Fibroblast of skin of right quadriceps (primary cell): ENCODE results near the gene INPP5K.
A peak's percentile ranks its signal among the peaks of the same experiment; 100 is the strongest.

Experiments used
- DNase-seq: peaks from one replicate; pipeline ENCODE4 v3.0.0-alpha.2; 2013

The INPP5K gene

DNA sequence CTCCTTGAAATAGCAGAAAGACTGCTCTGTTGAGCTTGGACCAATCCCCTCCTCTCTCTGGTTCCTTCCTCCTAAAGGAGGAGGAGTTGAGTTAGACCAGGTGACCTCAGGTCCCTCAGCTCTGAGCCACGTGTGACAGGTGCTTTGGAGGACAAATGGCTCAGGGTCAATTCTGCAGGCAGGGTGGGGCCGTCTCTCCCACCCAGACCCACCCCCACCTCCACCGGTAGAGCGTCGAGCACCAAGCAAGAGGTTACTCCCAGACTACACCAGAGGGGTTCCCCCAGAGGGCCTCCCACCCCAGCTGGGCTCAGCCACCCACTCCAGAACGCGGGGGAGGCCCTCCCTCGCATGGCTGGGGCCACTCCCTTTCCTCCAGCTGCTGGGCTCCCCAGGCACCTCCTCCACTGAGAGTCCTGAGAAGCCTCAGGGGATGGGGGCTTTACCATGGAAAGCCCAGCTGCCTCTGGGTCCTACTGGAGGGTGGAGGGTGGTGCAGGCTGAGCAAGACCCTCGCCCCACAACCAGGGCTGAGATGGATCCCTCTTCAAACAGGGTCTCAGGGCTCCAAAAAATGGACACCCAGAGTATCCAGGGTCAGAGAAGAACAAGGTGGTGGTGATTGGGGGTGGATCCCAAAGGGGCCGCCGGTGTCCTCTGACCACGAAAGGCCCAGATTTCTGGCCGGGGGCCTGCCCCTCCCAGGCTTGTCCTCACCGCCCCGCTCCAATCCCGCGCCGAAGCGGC is 31.6 kb downstream of the INPP5K start:
- peak; percentile 37 for DNase-seq

DNA sequence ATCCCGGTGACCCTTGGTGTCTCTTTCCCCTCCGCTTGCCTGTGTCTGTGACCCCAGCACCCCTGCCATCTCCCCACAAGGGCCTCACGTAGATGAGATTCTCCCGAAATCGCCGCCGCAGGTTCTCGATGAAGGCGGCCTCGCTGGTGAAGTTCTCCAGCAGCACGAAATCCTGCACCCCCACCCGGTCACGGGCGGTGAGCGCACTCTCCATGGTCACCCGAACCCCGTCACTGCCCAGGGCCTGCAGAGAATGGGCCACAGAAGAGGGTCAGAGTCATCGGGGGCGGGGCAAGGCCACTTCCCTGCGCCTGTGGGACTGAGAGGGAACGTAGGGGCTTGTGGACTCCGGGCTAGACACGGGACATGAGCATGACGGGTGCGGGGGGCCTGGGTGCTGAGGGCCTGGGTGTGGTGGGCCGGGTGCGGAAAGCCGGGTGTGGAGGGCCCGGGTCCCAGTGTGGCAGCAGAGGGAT is 32.3 kb downstream of the INPP5K start:
- no peak for DNase-seq

- DNase-seq: no peak
These were observed 33.7 kb downstream of the INPP5K start for GRCh38 chr17:1482680-1483079.

- DNase-seq: no peak
These were observed 34.7 kb downstream of the INPP5K start for GRCh38 chr17:1481736-1482135.

DNA sequence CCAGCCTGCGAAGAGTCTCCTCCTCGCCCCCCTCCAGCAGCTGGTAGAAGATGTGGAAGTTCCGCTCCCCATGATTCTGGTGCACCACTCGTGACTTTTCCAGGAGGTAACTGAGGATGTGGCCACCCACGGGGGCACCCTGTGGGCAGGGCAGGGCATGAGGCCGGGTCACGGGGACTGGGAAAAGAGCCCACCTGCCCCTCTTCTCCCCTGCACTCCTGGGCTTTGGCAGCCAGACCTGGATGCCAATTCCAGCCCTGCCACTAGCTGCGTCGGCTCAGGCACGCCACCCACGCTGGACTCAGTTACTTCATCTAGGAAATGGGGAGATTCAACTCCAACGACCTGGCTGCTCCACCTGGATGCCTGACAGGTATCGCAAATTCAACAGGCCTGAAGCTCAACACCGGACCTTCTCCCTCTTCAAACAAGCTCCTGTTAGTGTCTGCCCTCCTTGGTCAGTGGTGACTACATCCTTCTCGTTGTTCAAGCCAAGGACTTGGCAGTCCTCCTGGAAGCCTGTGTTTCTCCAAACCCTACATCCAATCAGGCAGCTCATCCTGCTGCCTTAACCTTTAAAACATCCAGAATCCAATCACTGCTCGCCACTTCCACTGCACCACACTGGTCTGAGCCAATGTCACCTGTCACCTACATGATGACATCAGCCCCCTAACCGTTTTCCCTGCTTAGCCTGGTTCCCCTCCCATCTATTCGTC is 35.5 kb downstream of the INPP5K start:
- DNase-seq: no peak

GRCh38 chr17:1478418-1478817 is 38.0 kb downstream of the INPP5K start:
- no peak for DNase-seq

DNA sequence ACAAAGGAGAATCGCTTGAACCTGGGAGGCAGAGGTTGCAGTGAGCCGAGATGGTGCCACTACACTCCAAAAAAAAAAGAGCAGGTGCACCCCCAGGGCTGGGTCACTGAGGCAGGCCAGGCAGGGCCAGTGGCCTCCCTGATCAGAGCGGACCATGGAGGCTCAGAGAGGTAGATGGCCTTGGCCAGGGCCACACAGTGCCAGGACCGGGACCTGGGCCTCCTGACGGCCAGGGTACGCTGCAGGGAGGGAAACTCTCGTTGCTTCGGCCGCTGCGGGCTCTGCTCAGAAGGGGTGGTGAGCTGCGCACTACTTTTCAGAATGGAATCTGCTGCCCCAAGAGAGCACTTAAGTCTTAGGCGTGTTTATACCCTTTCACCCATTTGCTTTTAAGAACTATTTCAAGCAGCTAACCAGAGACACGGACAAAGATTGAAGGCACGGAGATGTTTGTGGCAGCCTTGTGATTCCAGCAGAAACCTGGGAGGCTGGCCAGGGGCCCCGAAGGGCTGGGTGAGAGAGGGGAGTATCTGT is 41.0 kb downstream of the INPP5K start:
- DNase-seq: no peak

- DNase-seq: no peak
These were observed 41.8 kb downstream of the INPP5K start for GRCh38 chr17:1474402-1475189.

GRCh38 chr17:1473841-1474240 is 42.6 kb downstream of the INPP5K start:
- no peak for DNase-seq

GRCh38 chr17:1473170-1473569 is 43.2 kb downstream of the INPP5K start:
- DNase-seq: no peak

DNA sequence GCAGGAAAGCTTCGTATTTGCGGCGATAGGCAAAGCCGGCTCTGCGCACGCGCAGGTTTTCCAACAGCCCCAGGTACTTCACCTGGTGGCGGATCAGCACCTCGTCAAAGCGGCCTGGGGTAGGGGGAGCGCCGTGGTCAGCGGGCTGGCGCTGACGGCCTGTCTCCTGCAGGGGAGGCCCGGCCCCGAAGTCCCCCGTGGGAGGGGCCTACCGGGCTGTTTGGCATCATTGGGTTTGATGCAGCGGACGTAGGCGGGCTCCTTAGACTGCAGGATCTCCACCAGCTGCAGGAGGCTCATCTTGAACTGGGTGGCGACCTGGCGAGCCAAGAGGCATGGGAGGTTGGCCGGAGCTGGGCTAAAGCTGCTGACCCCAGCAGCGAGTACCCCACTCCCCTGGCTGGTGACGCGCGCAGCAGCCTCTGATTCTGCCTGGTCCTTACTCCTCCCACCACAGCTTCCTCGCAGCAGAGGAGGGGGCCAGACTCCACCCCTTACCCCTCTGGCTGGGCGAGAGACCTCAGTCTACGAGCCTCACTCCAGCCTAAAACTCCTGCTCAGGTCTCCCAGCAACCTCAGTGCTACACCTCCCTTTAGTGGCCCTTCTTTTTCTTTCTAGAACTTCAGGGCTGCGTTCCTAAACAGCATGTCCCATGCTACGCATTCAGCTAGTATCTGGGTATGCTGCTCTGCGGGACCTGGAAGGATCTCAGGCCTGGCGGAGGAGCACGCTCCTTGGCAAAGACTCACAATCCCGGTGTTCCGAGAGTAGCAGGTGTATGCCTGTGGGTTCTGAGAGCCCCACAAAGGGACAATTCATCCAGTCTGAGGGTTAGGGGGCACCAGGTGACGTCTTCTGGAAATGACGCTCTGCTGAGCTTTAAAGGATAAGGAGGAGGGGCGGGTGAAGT is 44.2 kb downstream of the INPP5K start:
- no peak for DNase-seq

GRCh38 chr17:1471490-1471889 is 44.9 kb downstream of the INPP5K start:
- no peak for DNase-seq

GRCh38 chr17:1470755-1471462 is 45.5 kb downstream of the INPP5K start:
- DNase-seq: no peak

DNA sequence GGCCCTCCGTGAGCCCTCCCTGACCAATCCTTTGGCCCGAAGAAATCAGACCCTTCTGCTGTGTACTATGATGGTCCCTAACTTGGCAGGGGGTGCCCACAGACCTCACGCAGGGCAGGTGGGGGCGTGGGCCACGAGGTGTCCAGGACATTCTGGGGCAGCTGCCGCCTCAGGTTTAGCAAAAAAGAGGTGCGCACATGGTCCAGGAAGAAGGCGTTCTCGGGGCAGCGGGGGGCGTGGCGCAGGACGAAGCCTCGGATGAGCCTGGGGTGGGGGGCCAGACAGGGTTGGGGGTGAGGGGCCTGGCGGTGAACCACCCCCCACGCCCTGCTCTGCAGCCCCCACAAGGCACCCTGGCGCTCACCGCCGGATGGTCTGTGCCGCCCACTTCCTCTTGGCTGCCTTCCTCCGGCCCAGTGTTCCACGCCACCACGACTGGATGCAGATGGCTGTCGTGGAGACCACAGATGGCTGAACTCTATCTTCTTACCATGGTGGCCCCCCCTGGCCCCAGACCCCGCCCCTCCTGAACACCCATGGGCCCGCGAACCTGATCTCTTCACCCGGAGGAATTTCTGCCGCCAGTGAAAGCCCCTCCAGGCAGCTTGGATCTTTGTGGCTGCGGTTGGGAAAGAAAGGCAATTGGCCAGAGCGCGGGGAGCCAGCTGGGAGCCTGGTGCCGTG is 46.2 kb downstream of the INPP5K start:
- no peak for DNase-seq

GRCh38 chr17:1469231-1469852 is 47.1 kb downstream of the INPP5K start:
- peak; percentile 69 for DNase-seq

- DNase-seq: no peak
These were observed 48.4 kb downstream of the INPP5K start for GRCh38 chr17:1467898-1468492.

GRCh38 chr17:1467258-1467657 is 49.2 kb downstream of the INPP5K start:
- no peak for DNase-seq

- no peak for DNase-seq
These were observed 52.2 kb downstream of the INPP5K start for GRCh38 chr17:1464186-1464585.

DNA sequence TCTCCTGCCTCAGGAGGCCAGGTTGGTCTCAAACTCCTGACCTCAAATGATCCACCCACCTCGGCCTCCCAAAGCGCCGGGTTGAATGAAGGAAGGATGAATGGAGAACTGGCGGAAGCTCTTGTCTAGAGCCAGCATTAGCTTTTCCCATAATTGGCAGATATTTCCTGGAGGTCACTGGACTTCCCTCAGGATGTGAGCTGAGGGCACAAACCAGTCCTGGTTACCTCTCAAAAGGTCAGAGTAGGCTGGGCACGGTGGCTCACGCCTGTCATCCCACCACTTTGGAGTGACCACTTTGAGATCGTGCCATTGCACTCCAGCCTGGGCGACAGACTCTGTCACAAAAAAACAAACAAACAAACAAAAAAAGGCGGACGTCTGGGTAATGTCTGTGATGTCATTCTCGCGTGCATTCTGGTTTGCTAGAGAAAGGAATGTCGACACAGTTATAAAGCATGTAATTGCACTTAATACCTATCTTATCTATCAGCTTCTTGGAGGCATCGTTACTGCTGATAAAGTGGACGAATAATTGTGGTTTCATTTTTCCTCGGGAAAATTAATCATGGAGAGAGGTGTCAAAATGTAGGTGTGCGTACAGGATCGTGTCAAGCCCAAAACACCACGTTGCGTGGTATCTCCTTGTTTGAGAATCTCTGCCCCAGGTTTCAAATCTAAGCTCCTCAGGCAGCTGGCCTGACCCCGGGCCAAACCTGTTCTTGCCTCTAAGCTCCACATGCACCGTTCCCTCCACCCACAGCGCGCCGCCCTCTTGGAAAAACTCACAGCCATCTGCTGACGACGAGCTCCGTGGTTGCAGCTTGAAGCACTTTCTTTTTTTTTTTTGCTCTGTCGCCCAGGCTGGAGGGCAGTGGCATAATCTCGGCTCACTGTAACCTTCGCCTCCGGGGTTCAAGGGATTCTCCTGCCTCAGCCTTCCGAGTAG is 54.0 kb downstream of the INPP5K start:
- DNase-seq: no peak
